ENCODE results near the gene IFI30.

The IFI30 gene

GRCh38 chr19:18137657-18138339 is 35.8 kb upstream of the IFI30 start:
- Histone ChIP-seq H3K9ac (no peak overlapping the region), H3K27me3 (no peaks in the 10 kb centered on the region), H3K27ac (no peak overlapping the region), H3K4me1 (no peaks in the 10 kb centered on the region), H3K36me3 (peaks cover 97% of the 10 kb centered on the region), H3K9me3 (no peaks in the 10 kb centered on the region), H4K20me1 (0 out of 2 replicates have a peak, but pooled peaks cover 6% of the 10 kb centered on the region), H3K4me3 (no peak overlapping the region), H3K4me2 (no peak overlapping the region)
- no peak for TF ChIP-seq Cebpa-rat (IDR thresholded peaks at IDR 0.05)

DNA sequence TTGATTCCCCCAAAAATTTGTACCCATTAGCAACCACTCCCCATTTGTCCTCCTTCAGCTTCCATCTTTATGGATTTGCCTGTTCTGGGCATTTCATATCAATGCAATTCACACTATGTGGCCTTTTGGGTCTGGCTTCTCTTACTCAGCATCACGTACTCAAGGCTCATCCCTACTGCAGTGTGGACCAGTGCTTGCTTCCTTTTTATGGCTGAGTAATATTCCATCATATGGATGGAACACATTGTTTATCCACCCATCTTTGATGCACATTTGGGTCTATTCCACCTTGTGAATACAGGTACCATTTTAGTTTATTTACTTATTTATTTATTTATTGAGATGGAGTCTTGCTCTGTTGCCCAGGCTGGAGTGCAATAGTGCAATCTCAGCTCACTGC is 33.1 kb upstream of the IFI30 start:
- Histone ChIP-seq H3K4me2 (no peak overlapping the region), H3K36me3 (peaks cover 97% of the 10 kb centered on the region)
- TF ChIP-seq Cebpa-rat (IDR thresholded peaks at IDR 0.05), result no peak

DNA sequence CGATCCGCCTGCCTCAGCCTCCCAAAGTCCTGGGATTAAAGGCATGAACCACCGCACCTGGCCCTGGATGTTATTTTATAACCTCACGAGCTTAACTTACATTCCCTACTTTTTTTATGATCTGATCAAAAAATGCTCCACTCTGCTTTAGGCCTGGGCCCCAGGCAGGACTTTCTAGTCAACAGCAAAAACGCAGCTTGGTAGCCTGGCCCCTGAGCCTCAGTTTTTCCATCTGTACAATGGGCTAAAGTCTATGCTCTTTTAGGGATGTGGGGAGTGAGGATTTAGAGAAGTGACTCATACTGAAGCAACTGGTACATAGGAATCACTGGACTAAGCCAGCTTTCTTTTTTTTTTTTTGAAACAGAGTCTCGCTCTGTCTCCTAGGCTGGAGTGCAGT is 32.6 kb upstream of the IFI30 start:
- Histone ChIP-seq H3K9me3 (no peaks in the 10 kb centered on the region), H3K27me3 (no peaks in the 10 kb centered on the region), H3K4me3 (no peak overlapping the region), H3K4me2 (no peak overlapping the region), H3K36me3 (peaks cover 97% of the 10 kb centered on the region), H3K4me1 (no peaks in the 10 kb centered on the region), H3K27ac (no peak overlapping the region), H3K9ac (no peak overlapping the region), H4K20me1 (0 out of 2 replicates have a peak, but pooled peaks cover 6% of the 10 kb centered on the region)
- TF ChIP-seq Cebpa-rat (IDR thresholded peaks at IDR 0.05), result no peak

More for the DNA sequence above, 33.1 kb upstream of the IFI30 start:
- H3K9ac ChIP-seq, result no peak overlapping the region
- no peaks in the 10 kb centered on the region for H3K27me3 ChIP-seq
- 0 out of 2 replicates have a peak, but pooled peaks cover 6% of the 10 kb centered on the region for H4K20me1 ChIP-seq
- H3K4me1 ChIP-seq, result no peaks in the 10 kb centered on the region
- H3K9me3 ChIP-seq, result no peaks in the 10 kb centered on the region
- H3K27ac ChIP-seq, result no peak overlapping the region
- H3K4me3 ChIP-seq, result no peak overlapping the region

GRCh38 chr19:18143902-18144301 is 29.7 kb upstream of the IFI30 start:
- no peak for TF ChIP-seq Cebpa-rat (IDR thresholded peaks at IDR 0.05)
- Histone ChIP-seq H3K4me3 (no peak overlapping the region), H3K27ac (no peak overlapping the region), H4K20me1 (no peaks in the 10 kb centered on the region), H3K36me3 (peaks cover 96% of the 10 kb centered on the region), H3K27me3 (no peaks in the 10 kb centered on the region), H3K4me2 (no peak overlapping the region), H3K9ac (no peak overlapping the region), H3K9me3 (no peaks in the 10 kb centered on the region), H3K4me1 (no peaks in the 10 kb centered on the region)

DNA sequence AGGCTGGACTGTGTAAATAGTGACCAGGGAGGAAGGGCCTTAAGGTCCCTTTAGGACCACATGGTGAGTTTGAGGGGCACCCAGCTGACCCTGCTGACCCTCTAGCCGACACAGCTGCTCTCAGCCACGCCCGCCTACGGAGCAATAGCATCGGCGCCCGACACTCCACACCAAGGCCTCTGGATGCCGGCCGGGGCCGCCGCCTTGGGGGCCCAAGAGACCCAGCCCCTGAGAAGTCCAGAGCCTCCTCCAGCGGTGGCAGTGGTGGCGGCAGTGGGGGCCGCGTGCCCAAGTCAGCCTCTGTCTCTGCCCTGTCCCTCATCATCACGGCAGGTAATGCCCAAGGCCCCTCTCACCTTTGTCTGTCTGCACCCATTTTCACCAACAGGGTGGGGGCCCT is 29.3 kb upstream of the IFI30 start:
- Histone ChIP-seq H4K20me1 (no peaks in the 10 kb centered on the region), H3K27ac (no peak overlapping the region), H3K36me3 (peaks cover 94% of the 10 kb centered on the region), H3K9me3 (no peaks in the 10 kb centered on the region), H3K9ac (no peak overlapping the region), H3K27me3 (no peaks in the 10 kb centered on the region), H3K4me1 (no peaks in the 10 kb centered on the region), H3K4me3 (no peak overlapping the region), H3K4me2 (no peak overlapping the region)
- no peak for TF ChIP-seq Cebpa-rat (IDR thresholded peaks at IDR 0.05)

- peaks cover 97% of the 10 kb centered on the region for H3K36me3 ChIP-seq
- H3K4me1 ChIP-seq, result no peaks in the 10 kb centered on the region
- no peaks in the 10 kb centered on the region for H4K20me1 ChIP-seq
- no peaks in the 10 kb centered on the region for H3K9me3 ChIP-seq
- no peak for TF ChIP-seq Cebpa-rat (IDR thresholded peaks at IDR 0.05)
- no peaks in the 10 kb centered on the region for H3K27me3 ChIP-seq
- no peak overlapping the region for H3K27ac ChIP-seq
- no peak overlapping the region for H3K9ac ChIP-seq
- no peak overlapping the region for H3K4me2 ChIP-seq
- no peak overlapping the region for H3K4me3 ChIP-seq
Observed at GRCh38 chr19:18144906-18145305, 28.7 kb upstream of the IFI30 start.

DNA sequence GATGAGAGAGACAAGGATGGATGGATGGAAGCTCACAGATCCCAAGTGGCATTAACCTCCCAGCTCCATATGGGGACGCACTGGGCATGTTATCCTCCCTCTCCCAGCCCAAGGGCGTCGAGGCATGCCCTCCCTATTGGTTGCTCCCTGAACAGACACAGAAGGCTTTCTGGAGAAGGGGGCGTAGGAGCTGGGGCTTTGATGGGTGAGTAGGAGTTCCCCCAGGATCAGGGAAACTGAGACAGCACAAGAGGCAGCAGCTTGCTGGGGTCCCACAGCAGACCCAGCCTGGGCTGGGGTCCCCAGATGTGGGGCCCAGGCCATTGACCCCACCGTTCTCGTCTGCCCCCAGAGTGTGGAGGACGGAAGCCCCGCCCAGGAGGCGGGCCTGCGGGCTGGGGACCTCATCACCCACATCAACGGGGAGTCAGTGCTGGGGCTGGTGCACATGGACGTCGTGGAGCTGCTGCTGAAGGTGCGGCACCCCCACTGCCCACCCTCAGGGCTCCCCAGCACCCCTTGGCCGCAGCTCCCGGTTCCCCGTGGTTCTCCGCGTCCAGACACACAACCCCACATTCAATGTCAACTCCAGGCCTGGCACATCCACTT is 28.1 kb upstream of the IFI30 start:
- H3K9ac ChIP-seq, result no peak overlapping the region
- no peaks in the 10 kb centered on the region for H3K4me1 ChIP-seq
- no peak overlapping the region for H3K4me3 ChIP-seq
- no peaks in the 10 kb centered on the region for H4K20me1 ChIP-seq
- H3K27me3 ChIP-seq, result no peaks in the 10 kb centered on the region
- H3K27ac ChIP-seq, result no peak overlapping the region
- no peak for TF ChIP-seq Cebpa-rat (IDR thresholded peaks at IDR 0.05)
- H3K9me3 ChIP-seq, result no peaks in the 10 kb centered on the region
- H3K36me3 ChIP-seq, result peaks cover 97% of the 10 kb centered on the region
- no peak overlapping the region for H3K4me2 ChIP-seq

DNA sequence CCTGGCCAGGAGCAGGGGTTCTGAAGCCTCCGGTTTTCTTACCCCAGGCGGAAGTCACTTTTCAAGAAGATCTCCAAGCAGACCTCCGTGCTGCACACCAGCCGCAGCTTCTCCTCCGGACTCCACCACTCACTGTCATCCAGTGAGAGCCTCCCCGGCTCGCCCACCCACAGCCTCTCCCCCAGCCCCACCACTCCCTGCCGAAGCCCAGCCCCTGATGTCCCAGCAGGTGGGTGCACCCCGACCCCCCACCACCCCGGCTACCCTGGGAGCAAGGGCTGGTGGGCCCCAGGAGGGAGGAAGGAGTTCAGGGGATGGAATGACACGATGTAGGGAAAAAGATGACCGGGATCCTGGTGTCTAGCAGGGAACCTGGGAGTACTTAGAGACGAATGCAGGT is 26.2 kb upstream of the IFI30 start:
- TF ChIP-seq Cebpa-rat (IDR thresholded peaks at IDR 0.05), result no peak
- no peaks in the 10 kb centered on the region for H4K20me1 ChIP-seq
- H3K36me3 ChIP-seq, result peaks cover 84% of the 10 kb centered on the region
- no peak overlapping the region for H3K27ac ChIP-seq
- no peaks in the 10 kb centered on the region for H3K27me3 ChIP-seq
- no peak overlapping the region for H3K9ac ChIP-seq
- peaks cover 11% of the 10 kb centered on the region for H3K4me1 ChIP-seq
- H3K4me3 ChIP-seq, result no peak overlapping the region
- H3K4me2 ChIP-seq, result no peak overlapping the region
- no peaks in the 10 kb centered on the region for H3K9me3 ChIP-seq

- no peak for TF ChIP-seq Cebpa-rat (IDR thresholded peaks at IDR 0.05)
- peaks cover 62% of the 10 kb centered on the region for H3K36me3 ChIP-seq
Observed at GRCh38 chr19:18149596-18149975, 24.0 kb upstream of the IFI30 start.

DNA sequence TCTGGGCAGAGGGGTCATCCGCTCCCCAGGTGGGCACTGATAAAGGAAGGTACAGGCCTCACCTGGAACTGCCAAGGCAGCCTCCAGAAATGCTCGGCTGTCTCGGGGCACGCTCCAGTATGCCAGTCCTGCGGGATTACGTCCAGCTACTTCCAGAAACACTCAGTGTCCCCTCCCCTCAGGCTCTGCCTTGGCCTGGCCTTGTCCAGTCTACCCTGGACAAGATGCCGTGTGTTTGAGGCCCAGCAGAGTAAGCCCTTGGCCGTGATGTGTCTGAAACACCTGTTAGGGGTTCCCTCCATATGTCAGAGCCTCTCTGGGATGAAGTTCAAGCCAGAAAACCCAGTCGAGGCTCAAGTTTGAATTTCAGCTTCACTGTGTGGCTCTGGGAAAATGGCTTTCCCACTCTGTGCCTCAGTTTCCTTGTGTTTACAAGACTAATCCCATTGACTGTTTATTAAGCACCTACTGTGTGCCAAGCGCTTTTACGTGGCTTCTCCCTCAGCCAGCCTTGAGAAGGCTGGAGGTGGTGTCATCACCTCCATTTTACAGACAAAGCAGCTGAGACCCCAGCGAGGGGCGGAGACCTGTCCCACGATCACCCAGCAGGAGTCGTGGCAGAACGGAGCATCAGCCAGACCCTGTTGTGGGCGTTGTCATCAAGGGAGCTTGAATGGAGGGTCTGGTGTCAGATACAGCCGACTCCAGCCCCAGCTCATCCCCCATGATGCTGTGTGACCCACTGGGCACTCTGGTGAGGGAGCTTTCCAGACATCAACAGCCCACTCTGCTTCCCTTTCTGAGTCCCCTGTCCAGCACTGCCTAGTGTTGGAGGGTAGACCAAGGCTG is 22.6 kb upstream of the IFI30 start:
- H3K4me3 ChIP-seq, result no peak overlapping the region
- H4K20me1 ChIP-seq, result peaks cover 20% of the 10 kb centered on the region
- peaks cover 26% of the 10 kb centered on the region for H3K4me1 ChIP-seq
- H3K9ac ChIP-seq, result no peak overlapping the region
- H3K36me3 ChIP-seq, result peaks cover 58% of the 10 kb centered on the region
- peak overlapping the region; percentile 97; the same call in 1 of the 2 replicates for H3K27ac ChIP-seq
- no peaks in the 10 kb centered on the region for H3K9me3 ChIP-seq
- H3K4me2 ChIP-seq, result peak overlapping the region; percentile 98
- H3K27me3 ChIP-seq, result no peaks in the 10 kb centered on the region
- TF ChIP-seq Cebpa-rat (IDR thresholded peaks at IDR 0.05), result no peak

More at GRCh38 chr19:18149596-18149975, 24.0 kb upstream of the IFI30 start:
- peaks cover 11% of the 10 kb centered on the region for H4K20me1 ChIP-seq
- no peak overlapping the region for H3K9ac ChIP-seq
- no peaks in the 10 kb centered on the region for H3K9me3 ChIP-seq
- H3K27ac ChIP-seq, result no peak overlapping the region
- peaks cover 22% of the 10 kb centered on the region for H3K4me1 ChIP-seq
- no peaks in the 10 kb centered on the region for H3K27me3 ChIP-seq
- H3K4me3 ChIP-seq, result no peak overlapping the region
- H3K4me2 ChIP-seq, result no peak overlapping the region
